Thyroid gland (tissue), 4 donors: ENCODE data around the gene SMIM10L2A. TPM values are rescaled to one million over a fixed set of nuclear protein-coding genes. Genes with fewer than 3 reads are reported as not detected.

Source experiments
- DNase-seq, 2 donors: peaks; one replicate each; pipeline ENCODE4 v3.0.0-alpha.2; 2019
- H3K27ac ChIP-seq, 3 donors: fragments of 200-600 bp; sonication (generic); 1 replicate in 2 of 3; 2 replicates in 1 of 3; pipeline ENCODE4 v1.5.1; 2016 to 2019; ENCODE audit warnings: mild to moderate bottlenecking in 1 of 3, moderate library complexity in 1 of 3
- H3K27me3 ChIP-seq: fragments of 200-600 bp; sonication (generic); one replicate; pipeline ENCODE4 v1.5.1; 2019
- H3K36me3 ChIP-seq, 2 donors: fragments of 200-600 bp; sonication (generic); one replicate each; pipeline ENCODE4 v1.5.1; 2016 to 2019
- H3K4me1 ChIP-seq, 2 donors: fragments of 200-600 bp; sonication (generic); one replicate each; pipeline ENCODE4 v1.5.1; 2017 to 2019
- H3K4me3 ChIP-seq, 3 donors: fragments of 200-600 bp; sonication (generic); replicated peaks in 1 of 3; 1 replicate in 2 of 3; 2 replicates in 1 of 3; pipeline ENCODE4 v1.5.1; 2016; ENCODE audit warnings: mild to moderate bottlenecking in 1 of 3
- H3K9me3 ChIP-seq: fragments of 200-600 bp; sonication (generic); one replicate; pipeline ENCODE4 v1.5.1; 2017
- CTCF ChIP-seq, 6 experiments: fragments of 200-600 bp in 3 of 6; fragments of 450-650 bp in 3 of 6; sonication (generic) in 3 of 6; IDR thresholded peaks; one replicate each; pipeline ENCODE4 v1.5.1; 2016 to 2019; ENCODE audit warnings: antibody characterized with exemption in 6 of 6, mild to moderate bottlenecking in 2 of 6, inconsistent platforms in 1 of 6, moderate library complexity in 1 of 6
- POLR2A ChIP-seq, 2 donors: fragments of 450-650 bp; IDR thresholded peaks; one replicate each; pipeline ENCODE4 v1.6.1; 2017; ENCODE audit warnings: antibody characterized with exemption in 2 of 2, mild to moderate bottlenecking in 2 of 2, moderate library complexity in 1 of 2
- WGBS, 2 donors: methylation state at CpG; one replicate each; pipeline ENCODE4 v1.1.5; 2017; 5-methylcytosine and 5-hydroxymethylcytosine counted together
- intact Hi-C: fragments of 100-400 bp; cut with DNase I; formaldehyde crosslinking; loops from one replicate; pipeline ENCODE4 v1.15.1; 2023
- total RNA-seq, 4 donors: library from RNA; depleted of rRNA; stranded (reverse); fragments of >200 nt; gene quantifications; one replicate each; pipeline ENCODE4 v1.2.3, GENCODE V29; 2016

The SMIM10L2A gene
- total RNA-seq, 4 donors from 2014 or later: 3.6 to 6.7 (median 4.8) TPM

DNA sequence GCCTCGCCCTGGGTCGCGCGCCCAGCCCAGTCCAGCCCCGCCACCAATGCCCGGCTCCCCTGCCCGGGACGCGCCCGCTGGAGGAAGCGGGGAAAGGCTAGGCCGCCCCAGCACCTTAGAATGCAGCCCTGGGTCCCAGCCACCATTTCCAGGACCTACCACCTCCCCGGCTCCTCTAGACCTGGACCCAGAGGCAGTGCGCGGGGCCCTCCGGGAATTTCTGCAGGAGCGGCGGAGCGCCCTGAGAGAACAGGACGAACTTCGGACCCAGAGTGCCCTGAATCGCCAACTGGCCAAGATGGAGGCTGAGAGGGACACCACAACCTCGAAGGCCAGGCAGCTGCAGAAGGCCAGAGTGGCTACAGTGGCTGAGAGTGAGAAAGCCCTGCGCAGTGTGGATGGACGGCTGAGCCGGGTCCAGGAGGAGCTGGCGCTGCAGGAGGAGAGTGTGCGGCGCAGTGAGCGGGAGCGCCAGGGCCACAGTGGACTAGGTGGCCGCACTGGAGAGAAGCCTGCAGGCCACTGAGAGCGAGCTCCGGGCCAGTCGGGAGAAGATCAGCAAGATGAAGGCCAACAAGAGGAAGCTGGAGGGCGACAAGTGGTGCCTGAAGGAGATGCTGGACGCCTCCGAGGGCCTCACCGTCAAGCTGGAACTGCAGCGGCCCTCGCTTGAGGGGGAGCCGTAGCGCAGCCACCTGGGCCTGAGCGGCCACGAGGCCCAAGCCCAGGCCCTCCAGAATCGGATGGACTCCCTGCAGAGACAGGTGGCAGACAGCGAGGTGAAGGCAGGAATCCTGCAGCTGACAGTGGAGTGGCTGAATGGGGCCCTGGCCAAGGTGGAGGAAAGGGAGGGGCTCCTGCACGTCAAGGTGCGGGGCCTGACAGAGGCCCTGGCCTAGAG, 15.5 kb downstream of the SMIM10L2A start:
- DNase-seq: no peak

DNA sequence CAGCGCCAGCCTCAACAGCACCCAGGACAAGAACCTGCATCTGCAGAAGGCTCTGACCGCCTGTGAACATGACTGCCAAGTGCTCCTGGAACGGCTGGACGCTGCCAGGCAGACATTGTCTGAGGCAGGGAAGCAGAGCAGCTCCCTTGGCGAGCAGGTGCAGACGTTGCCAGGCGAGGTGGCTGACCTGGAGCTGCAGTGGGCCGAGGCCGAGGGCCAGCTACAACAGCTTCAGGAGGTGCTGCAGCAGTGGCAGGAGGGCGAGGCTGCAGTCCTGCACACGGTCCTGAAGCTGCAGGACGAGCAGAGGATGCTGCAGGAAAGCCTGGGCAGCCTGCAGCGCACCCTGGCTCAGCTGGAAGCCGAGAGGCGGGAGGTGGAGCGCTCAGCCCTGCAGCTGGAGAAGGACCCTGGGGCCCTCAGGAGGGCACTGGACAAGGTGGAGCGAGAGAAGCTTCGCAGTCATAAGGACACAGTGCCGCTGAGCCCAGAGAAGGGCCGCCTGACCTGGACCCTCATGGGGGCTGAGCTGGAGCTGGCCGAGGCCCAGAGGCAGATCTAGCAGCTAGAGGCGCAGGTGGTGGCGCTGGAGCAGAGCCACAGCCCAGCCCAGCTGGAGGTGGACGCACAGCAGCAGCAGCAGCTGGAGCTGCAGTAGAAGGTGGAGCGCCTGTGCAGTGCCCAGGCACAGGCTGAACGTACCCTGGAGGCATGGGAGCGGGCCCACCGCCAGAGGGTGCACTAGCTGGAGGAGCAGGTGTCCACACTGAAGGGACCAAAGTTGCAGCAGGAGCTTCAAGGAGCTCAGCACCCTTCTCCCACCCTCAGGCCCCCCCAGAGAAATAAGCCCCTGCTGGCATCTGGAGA, 16.4 kb downstream of the SMIM10L2A start:
- Histone ChIP-seq H3K9me3 (no peaks in the 10 kb centered on the region), H3K4me1 (no peaks in the 10 kb centered on the region), H3K36me3 (no peaks in the 10 kb centered on the region), H3K27ac (no peak overlapping the region), H3K4me3 (no peak overlapping the region), H3K27me3 (no peaks in the 10 kb centered on the region)
- no peak for DNase-seq
- TF ChIP-seq POLR2A (IDR thresholded peaks at IDR 0.05) (no peak), CTCF (IDR thresholded peaks at IDR 0.05) (no peak)
- intact Hi-C loops: no loop called here
- 80 to 87% methylated on average over 10 to 13 of the region's 28 CpGs for WGBS, 2 donors

More for the DNA sequence above, 15.5 kb downstream of the SMIM10L2A start:
- Histone ChIP-seq H3K27ac (no peak overlapping the region), H3K36me3 (no peaks in the 10 kb centered on the region), H3K4me1 (no peaks in the 10 kb centered on the region), H3K9me3 (no peaks in the 10 kb centered on the region), H3K27me3 (no peaks in the 10 kb centered on the region), H3K4me3 (no peak overlapping the region)
- TF ChIP-seq CTCF (IDR thresholded peaks at IDR 0.05) (no peak), POLR2A (IDR thresholded peaks at IDR 0.05) (no peak)
- intact Hi-C loops: no loop called here
- 88 to 92% methylated on average over 14 to 22 of the region's 49 CpGs for WGBS, 2 donors

GRCh38 chrX:135438734-135439043, 16.9 kb downstream of the SMIM10L2A start:
- 67 to 94% methylated on average over 2 to 3 of the region's 7 CpGs for WGBS, 2 donors
- TF ChIP-seq CTCF (IDR thresholded peaks at IDR 0.05) (no peak), POLR2A (IDR thresholded peaks at IDR 0.05) (no peak)
- Histone ChIP-seq H3K27ac (no peak overlapping the region), H3K4me3 (no peak overlapping the region), H3K36me3 (no peaks in the 10 kb centered on the region), H3K9me3 (no peaks in the 10 kb centered on the region), H3K27me3 (no peaks in the 10 kb centered on the region), H3K4me1 (no peaks in the 10 kb centered on the region)
- intact Hi-C loops: no loop called here
- no peak for DNase-seq

GRCh38 chrX:135449637-135450550, 28.1 kb downstream of the SMIM10L2A start:
- no peaks in the 10 kb centered on the region for H3K27me3 ChIP-seq
- H3K27ac ChIP-seq: no peak overlapping the region
- no peak overlapping the region for H3K4me3 ChIP-seq
- no peaks in the 10 kb centered on the region for H3K36me3 ChIP-seq
- no peaks in the 10 kb centered on the region for H3K9me3 ChIP-seq
- no peaks in the 10 kb centered on the region for H3K4me1 ChIP-seq
- TF ChIP-seq POLR2A (IDR thresholded peaks at IDR 0.05) (no peak), CTCF (IDR thresholded peaks at IDR 0.05) (no peak)
- DNase-seq: no peak
- intact Hi-C loops: no loop called here
- WGBS, 2 donors: 100% methylated on average over 2 to 3 of the region's 8 CpGs
